ENCODE results near the gene RNF14.
"Not testable (repeated sequence)": the region's sequence is repeated elsewhere in the genome, so short reads cannot be mapped to it uniquely, and the experiment has no call there.

Gene RNF14

GRCh38 chr5:142016556-142016955, 47.7 kb downstream of the RNF14 start:
- DNase-seq, result peak in 1 of 4 experiments; percentile 10

GRCh38 chr5:142017832-142018427, 49.0 kb downstream of the RNF14 start:
- no peak for DNase-seq

GRCh38 chr5:142020122-142020659, 51.3 kb downstream of the RNF14 start:
- no peak for DNase-seq

DNA sequence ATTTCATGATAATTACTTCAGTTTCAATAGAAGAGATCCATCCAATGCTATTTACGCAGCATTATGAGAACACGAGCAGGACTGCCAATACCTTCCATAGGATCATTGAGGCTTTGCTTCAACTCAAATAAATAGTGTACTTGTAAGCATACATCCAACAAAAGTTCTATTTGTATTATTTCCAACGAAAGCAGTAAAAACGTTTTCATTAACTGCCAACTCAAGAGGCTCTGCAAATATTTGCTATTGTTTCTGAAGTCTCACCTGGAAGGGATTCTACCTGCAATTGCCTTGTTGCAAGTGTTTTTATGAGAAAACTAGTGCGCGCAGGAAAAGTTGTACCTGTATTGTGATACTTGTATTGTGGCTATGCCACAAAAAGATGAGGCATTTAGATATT, 54.9 kb downstream of the RNF14 start:
- DNase-seq, result no peak

DNA sequence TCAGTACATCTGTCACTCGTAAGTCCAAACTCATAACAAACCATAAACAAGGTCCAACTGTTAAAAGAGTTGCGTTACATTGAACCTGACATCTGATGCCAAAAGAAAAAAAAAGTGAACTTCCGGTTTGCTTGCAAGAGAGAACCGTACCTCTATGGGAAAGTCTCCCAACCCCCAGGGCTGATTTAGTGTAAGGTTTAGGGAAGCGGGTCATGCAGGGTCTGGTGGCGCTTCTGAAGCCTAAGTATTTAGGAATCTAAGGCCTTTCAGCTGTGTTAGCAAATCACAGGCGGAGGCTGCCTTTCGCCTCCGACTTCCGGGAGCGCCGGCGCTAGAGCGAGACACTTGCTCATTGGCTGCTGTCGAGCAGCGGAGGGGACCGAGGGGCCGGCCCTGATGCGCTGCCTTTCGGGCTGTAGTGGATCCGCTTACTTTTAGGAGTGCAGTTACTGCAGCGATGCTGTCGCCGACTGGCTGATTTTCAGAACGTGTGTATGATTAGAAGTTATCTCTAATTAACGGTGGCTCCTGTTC, 55.9 kb downstream of the RNF14 start:
- DNase-seq, result peak; percentile 54 to 78 (median 66)

DNA sequence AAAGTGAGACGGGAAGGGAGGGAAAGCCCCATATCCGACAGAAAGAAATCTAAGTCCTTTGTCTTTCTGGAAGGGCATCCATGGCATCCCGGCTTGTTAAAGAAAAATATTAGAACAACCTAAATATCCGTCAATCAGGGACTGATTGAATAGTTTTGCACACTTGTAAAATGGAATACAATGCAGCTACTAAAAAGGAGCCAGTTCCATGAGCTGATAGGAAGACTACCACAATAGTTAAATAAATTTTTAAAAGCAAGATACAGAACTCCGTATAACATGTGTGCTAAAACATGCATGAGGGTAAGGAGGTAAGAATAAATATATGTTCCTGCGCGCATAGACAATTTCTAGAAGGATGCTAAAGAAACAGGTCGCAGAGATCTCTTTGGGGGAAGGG, 56.7 kb downstream of the RNF14 start:
- no peak for DNase-seq

GRCh38 chr5:142032150-142032549, 63.2 kb downstream of the RNF14 start:
- DNase-seq, result no peak

GRCh38 chr5:142032747-142033631, 64.1 kb downstream of the RNF14 start:
- DNase-seq, result no peak

DNA sequence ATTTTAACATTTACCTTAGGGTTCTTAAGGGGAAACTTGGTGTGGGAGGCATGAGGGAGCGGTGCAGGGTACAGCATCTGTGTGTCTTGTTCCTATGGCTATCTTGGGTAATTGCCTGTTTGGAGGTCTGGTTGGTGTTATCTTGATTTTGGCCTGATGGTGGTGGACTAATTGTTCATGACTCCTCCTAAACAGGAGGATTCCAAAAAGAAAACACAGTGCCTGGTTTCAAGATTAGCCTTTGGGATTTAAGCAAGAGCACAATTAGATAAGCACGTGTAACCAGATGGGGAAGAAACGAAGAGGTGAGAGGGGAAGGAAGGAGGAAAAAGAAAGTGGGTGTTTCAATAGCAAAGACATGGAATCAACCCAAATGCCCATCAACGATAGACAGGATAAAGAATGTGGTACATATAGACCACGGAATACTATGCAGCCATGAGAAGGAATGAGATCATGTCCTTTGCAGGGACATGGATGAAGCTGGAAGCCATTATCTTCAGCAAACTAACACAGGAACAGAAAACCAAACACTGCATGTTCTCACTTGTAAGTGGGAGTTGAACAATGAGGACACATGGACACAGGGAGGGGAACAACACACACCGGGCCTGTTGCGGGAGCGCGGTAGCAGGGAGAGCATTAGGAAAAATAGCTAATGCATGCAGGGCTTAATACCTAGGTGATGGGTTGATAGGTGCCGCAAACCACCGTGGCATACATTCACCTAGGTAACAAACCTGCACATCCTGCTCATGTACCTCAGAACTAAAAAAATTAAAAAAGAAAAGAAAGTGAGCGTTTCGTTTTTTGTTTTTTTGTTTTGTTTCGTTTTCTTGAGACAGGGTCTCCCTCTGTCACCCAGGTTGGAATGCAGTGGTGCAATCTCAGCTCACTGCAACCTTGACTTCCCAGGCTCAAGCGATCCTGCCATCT, 65.0 kb downstream of the RNF14 start:
- not testable (repeated sequence) for DNase-seq

- DNase-seq, result no peak
Measured at GRCh38 chr5:142034994-142035393, 66.1 kb downstream of the RNF14 start.

- DNase-seq, result no peak
Measured at GRCh38 chr5:142036918-142037317, 68.0 kb downstream of the RNF14 start.

DNA sequence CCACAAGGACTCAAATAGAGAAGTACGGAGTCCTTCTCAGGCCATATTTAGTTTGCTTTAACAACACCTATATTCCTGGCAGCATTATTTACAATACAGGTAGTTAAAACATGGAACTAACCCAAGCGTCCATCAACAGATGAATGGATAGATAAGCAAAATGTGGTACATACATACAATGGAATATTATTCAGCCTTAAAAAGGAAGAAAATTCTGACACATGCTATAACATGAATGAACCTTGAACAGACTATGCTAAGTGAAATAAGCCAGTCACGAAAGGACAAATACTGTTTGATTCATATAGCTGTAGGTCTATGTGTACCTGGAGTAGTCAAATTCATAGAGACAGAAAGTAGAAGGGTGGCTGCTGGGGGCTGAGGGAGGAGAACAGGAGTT, 68.7 kb downstream of the RNF14 start:
- not testable (repeated sequence) for DNase-seq

- no peak for DNase-seq
Measured at GRCh38 chr5:142038735-142039134, 69.8 kb downstream of the RNF14 start.

Measured in activated CD4-positive, CD25-positive, alpha-beta regulatory T cell (primary cell).